ENCODE results near the gene SAMD8. TPM values are rescaled to one million over a fixed set of nuclear protein-coding genes. Genes with fewer than 3 reads are reported as not detected.

The SAMD8 gene
- total and polyA plus RNA-seq, 10 of the 15 experiments (the other 5 are each of a cell fraction or from before 2014, with no cell fraction given), result 2.8 to 26.0 (median 9.3) TPM

- TF ChIP-seq MLLT1 (IDR thresholded peaks at IDR 0.05) (no peak), ESRRA (IDR thresholded peaks at IDR 0.05; ENCODE audit: low read length) (no peak), POU2F2 (IDR thresholded peaks at IDR 0.05; ENCODE audit: borderline replicate concordance, low read depth, low read length) (no peak), SREBF1 (IDR thresholded peaks at IDR 0.05; ENCODE audit: low read length) (no peak), CBX5 (IDR thresholded peaks at IDR 0.05; ENCODE audit: low read depth) (no peak), NBN (IDR thresholded peaks at IDR 0.05) (no peak), SMAD1 (IDR thresholded peaks at IDR 0.05; ENCODE audit: low read depth, partially characterized antibody) (no peak), MXI1 (IDR thresholded peaks at IDR 0.05; ENCODE audit: low read depth, low read length) (no peak), ZBTB11 (CRISPR knock-in tag; IDR thresholded peaks at IDR 0.05) (no peak), NFYB (IDR thresholded peaks at IDR 0.05; ENCODE audit: insufficient read depth, low read depth, low read length) (no peak)
Observed at GRCh38 chr10:75207079-75207856, 95.8 kb downstream of the SAMD8 start (continued).

All from GM12878 (cell line).